Right atrium auricular region (tissue), 2 donors: ENCODE measurements around the gene PDZD8. TPM values are rescaled to one million over a fixed set of nuclear protein-coding genes. Genes with fewer than 3 reads are reported as not detected.
A peak's percentile ranks its signal among the peaks of the same experiment; 100 is the strongest.
"Not testable (repeated sequence)": the region's sequence is repeated elsewhere in the genome, so short reads cannot be mapped to it uniquely, and the experiment has no call there.

Experiments used
- DNase-seq: peaks from one replicate; pipeline ENCODE4 v3.0.0-alpha.2; 2019; ENCODE audit warnings: low spot score
- H3K27ac ChIP-seq, 2 donors: fragments of 200-600 bp; sonication (generic); 1 replicate in 1 of 2; 2 replicates in 1 of 2; pipeline ENCODE4 v1.5.1; 2016 to 2019
- H3K27me3 ChIP-seq, 2 donors: fragments of 200-600 bp; sonication (generic); one replicate each; pipeline versions ENCODE4 v1.5.1 to v1.6.0; 2017 to 2019
- H3K36me3 ChIP-seq: fragments of 200-600 bp; sonication (generic); one replicate; pipeline ENCODE4 v1.5.1; 2016
- H3K4me1 ChIP-seq, 2 donors: fragments of 200-600 bp; sonication (generic); one replicate each; pipeline versions ENCODE4 v1.5.1 to v1.6.0; 2017 to 2019
- H3K4me3 ChIP-seq, 2 donors: fragments of 200-600 bp; sonication (generic); 1 replicate in 1 of 2; 2 replicates in 1 of 2; pipeline ENCODE4 v1.5.1; 2017 to 2019; ENCODE audit warnings: mild to moderate bottlenecking in 1 of 2, moderate library complexity in 1 of 2
- H3K9me3 ChIP-seq, 2 donors: fragments of 200-600 bp; sonication (generic); one replicate each; pipeline ENCODE4 v1.5.1; 2019
- total RNA-seq, 2 donors: library from RNA; depleted of rRNA; stranded (reverse); fragments of >200 nt; gene quantifications; one replicate each; pipeline ENCODE4 v1.1.0, GENCODE V29; 2016
- TF ChIP-seq, protein P1 (sequence below), 2 donors: fragments of 200-600 bp; sonication (generic); IDR thresholded peaks; one replicate each; pipeline ENCODE4 v1.5.1; 2019; ENCODE audit warnings: antibody characterized with exemption in 2 of 2

PDZD8 gene
- total RNA-seq, 2 donors from 2014 or later: 17.7 to 29.4 TPM

DNA sequence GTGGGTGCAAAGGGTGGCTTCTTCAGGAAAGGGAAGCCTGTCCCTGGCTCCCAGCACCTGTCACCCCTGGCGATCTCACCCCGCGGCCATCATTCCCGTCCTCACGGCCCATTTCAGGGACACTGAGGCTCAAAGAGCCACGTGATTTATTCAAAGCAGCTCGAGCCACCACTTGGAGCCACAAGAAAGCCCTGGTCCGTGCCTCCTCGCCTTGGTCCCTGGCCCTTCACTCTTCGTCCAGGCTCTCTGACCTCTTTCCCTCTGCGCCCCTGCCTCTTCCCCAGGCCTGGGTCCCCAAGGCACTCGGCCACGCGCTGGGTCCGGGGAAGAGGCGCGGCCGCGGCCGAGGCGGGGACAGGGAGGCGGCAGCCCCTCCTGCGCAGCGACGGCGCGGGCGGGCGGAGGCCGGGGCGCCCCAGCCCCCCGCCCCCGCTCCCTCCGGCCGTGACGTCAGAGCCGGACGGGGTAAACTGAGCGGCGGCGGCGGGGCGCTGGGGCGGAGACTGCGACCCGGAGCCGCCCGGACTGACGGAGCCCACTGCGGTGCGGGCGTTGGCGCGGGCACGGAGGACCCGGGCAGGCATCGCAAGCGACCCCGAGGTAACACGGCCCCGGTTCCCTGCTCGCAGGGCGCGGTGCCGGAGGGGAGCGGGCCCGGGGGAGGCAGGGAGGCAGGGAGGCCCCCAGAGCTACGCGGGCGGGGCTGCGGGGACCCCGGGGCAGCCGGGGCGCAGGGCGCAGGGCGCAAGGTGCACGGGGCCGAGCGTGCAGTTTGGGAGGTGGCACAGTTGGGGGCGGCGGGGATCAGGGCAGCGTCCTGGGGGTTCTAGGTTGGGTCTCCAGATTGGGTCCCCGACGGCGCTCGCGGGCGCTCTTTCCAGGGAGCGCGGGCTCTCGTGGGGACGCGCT, 134.4 kb downstream of the PDZD8 start, which contains the start of gene SLC18A2:
Gene SLC18A2 (plus strand): TSS at position 494 of the 909 bp plus-strand sequence. CDS start 580 bp downstream, outside the sequence.
- peaks cover 0 to 14% of the 10 kb centered on the region in 2 donors for H3K27me3 ChIP-seq
- DNase-seq: no peak
- peaks cover 0 to 14% of the 10 kb centered on the region in 2 donors for H3K4me1 ChIP-seq
- H3K4me3 ChIP-seq: peak within 1 kb of the TSS in 1 of 2 donors; percentile 31
- H3K27ac ChIP-seq: no peak within 1 kb of the TSS
- TF ChIP-seq, protein P1, sequence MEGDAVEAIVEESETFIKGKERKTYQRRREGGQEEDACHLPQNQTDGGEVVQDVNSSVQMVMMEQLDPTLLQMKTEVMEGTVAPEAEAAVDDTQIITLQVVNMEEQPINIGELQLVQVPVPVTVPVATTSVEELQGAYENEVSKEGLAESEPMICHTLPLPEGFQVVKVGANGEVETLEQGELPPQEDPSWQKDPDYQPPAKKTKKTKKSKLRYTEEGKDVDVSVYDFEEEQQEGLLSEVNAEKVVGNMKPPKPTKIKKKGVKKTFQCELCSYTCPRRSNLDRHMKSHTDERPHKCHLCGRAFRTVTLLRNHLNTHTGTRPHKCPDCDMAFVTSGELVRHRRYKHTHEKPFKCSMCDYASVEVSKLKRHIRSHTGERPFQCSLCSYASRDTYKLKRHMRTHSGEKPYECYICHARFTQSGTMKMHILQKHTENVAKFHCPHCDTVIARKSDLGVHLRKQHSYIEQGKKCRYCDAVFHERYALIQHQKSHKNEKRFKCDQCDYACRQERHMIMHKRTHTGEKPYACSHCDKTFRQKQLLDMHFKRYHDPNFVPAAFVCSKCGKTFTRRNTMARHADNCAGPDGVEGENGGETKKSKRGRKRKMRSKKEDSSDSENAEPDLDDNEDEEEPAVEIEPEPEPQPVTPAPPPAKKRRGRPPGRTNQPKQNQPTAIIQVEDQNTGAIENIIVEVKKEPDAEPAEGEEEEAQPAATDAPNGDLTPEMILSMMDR (IDR thresholded peaks at IDR 0.05): no peak
- no peaks in the 10 kb centered on the region for H3K36me3 ChIP-seq
- H3K9me3 ChIP-seq: no peaks in the 10 kb centered on the region

DNA sequence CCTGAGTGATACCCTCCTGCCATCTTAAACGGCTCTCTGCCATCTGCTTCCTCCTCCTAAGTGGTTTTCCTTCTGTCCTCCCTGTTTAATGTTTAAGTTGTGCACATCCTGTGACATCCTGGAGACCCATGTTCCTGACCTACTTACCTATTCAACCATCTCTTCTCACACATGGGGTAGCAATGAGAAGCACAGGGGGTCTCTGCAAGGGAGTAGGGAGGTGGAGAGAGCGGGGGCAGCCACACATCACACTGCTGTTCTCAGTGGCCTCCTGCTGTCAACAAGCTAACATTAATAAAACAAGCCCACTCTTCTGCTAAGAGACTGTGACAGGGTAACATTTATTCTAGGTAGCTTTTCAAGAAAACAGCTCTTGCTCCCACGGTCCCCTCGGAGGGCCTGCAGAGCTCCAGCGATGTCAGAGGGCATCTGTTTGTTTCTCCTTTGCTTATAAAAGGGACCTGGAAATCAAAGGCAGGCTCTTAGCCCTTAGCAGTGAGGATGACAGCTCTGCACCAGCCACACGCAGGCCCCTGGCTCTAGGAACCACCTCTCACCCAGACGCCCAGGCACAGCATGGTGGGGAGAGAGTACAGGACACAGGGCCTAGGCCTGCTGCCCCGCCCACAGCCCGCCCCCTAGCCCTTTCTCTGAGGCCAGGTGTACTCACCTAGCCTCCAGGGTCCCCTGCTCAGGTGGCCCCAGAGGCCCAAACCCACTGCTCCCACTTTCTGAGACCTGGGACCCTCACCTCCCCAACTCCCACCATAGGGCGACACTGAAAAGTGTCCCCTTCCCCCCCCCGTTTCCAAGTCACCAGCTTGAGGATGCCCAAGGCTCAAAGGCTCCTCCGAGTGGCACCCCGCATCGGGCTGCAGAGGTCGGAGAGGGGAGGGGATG, 135.3 kb downstream of the PDZD8 start:
- TF ChIP-seq, protein P1 (IDR thresholded peaks at IDR 0.05): no peak
- H3K27ac ChIP-seq: no peak overlapping the region

DNA sequence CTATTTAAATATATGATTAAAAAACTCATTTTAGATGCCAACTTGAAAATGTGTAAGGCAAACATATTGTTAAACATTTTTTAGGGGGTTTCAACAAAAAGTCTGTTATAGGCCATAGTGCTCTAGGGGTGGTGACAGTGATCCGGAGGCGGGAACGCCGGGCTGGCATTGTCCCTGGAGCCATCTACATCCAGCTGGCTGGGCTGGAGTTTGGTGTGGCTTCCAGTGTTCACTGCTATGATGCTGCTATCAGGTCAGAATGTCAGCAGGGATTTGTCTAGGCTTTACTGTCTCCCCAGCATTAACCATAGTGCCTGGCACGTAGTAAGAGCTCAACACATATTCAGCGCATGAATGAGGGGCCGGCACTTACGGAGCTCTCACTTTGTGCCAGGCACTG, 136.2 kb downstream of the PDZD8 start:
- no peaks in the 10 kb centered on the region for H3K36me3 ChIP-seq
- H3K27me3 ChIP-seq: peaks cover 0 to 14% of the 10 kb centered on the region in 2 donors
- H3K4me1 ChIP-seq: peaks cover 0 to 14% of the 10 kb centered on the region in 2 donors
- no peak for DNase-seq
- no peak overlapping the region for H3K4me3 ChIP-seq
- no peak overlapping the region for H3K27ac ChIP-seq
- TF ChIP-seq, protein P1 (IDR thresholded peaks at IDR 0.05): no peak
- no peaks in the 10 kb centered on the region for H3K9me3 ChIP-seq

More for the DNA sequence above, 135.3 kb downstream of the PDZD8 start:
- peaks cover 0 to 14% of the 10 kb centered on the region in 2 donors for H3K27me3 ChIP-seq
- H3K4me3 ChIP-seq: no peak overlapping the region
- no peaks in the 10 kb centered on the region for H3K36me3 ChIP-seq
- DNase-seq: no peak
- H3K9me3 ChIP-seq: no peaks in the 10 kb centered on the region
- peaks cover 0 to 14% of the 10 kb centered on the region in 2 donors for H3K4me1 ChIP-seq

DNA sequence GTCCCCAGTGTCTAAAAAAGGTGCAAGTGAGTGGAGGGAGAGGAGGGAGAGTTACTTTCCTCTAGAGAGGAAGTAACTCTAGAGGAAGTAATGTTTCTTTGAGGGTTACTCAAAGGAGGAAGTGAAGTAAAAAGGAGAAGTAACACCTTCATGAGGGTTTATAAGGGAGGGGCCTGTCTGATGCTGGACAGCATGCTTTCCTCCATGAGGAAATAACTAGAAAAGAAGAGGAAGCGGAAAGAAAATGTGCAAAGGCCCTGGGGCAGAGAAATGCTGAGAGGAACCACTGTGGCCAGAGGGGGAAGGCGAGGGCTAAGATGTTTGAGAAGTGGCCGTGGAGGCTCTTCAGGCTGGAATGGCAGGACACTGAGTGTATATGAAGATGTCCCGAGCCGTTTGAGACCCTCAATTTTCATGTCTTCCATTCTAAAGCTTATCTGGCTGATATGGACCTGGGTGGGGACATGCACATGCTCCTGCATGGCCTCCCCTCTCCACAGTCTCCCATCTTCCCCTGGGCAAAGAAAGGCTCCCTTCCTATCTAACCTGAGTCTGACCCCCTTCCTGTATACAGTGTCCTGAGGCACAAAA, 137.7 kb downstream of the PDZD8 start:
- Histone ChIP-seq H3K27ac (no peak overlapping the region), H3K27me3 (peaks cover 0 to 14% of the 10 kb centered on the region in 2 donors), H3K36me3 (no peaks in the 10 kb centered on the region), H3K9me3 (no peaks in the 10 kb centered on the region), H3K4me1 (peaks cover 0 to 14% of the 10 kb centered on the region in 2 donors), H3K4me3 (no peak overlapping the region)
- no peak for DNase-seq
- TF ChIP-seq, protein P1 (IDR thresholded peaks at IDR 0.05): no peak

DNA sequence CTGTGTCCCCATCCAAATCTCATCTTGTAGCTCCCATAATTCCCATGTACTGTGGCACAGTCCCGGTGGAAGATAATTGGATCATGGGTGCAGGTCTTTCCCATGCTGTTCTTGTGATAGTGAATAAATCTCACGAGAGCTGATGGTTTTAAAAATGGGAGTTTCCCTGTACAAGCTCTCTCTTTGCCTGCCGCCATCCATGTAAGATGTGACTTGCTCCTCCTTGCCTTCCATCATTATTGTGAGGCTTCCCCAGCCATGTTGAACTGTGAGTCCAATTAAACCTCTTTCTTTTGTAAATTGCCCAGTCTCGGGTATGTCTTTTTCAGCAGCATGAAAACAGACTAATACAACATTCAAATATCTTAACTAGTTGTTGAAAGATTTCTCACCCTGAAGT, 145.1 kb downstream of the PDZD8 start:
- H3K27ac ChIP-seq, H3K4me1 ChIP-seq, H3K9me3 ChIP-seq, H3K27me3 ChIP-seq, H3K36me3 ChIP-seq, H3K4me3 ChIP-seq, DNase-seq: not testable (repeated sequence)
